Measurements from ENCODE around the gene LANCL3. TPM values are rescaled to one million over a fixed set of nuclear protein-coding genes. Genes with fewer than 3 reads are reported as not detected.

LANCL3 gene
- total RNA-seq, 1 experiment from 2014 or later = 0.48 TPM

GRCh38 chrX:37609727-37610126 is 38.3 kb downstream of the LANCL3 start:
- Mint-ChIP-seq H3K27me3 (ENCODE audit: low read depth) (no peaks in the 10 kb centered on the region; the same call in 1 of the 2 replicates), H3K27ac (no peak overlapping the region), H3K4me1 (peaks cover 26% of the 10 kb centered on the region), H3K4me3 (no peak overlapping the region), H3K9me3 (no peaks in the 10 kb centered on the region), H3K36me3 (no peaks in the 10 kb centered on the region)
- ChIA-PET POLR2A (no interaction called here), CTCF (no interaction called here)
- no peak for DNase-seq (ENCODE audit: low spot score)
- no peak for ATAC-seq
- TF ChIP-seq ESRRA (CRISPR knock-in tag; IDR thresholded peaks at IDR 0.05; ENCODE audit: borderline replicate concordance) = no peak
- TF ChIP-seq NFYB (CRISPR knock-in tag; conservative IDR thresholded peaks at IDR 0.05; ENCODE audit: low read depth) = no peak
- TF ChIP-seq, protein P1, sequence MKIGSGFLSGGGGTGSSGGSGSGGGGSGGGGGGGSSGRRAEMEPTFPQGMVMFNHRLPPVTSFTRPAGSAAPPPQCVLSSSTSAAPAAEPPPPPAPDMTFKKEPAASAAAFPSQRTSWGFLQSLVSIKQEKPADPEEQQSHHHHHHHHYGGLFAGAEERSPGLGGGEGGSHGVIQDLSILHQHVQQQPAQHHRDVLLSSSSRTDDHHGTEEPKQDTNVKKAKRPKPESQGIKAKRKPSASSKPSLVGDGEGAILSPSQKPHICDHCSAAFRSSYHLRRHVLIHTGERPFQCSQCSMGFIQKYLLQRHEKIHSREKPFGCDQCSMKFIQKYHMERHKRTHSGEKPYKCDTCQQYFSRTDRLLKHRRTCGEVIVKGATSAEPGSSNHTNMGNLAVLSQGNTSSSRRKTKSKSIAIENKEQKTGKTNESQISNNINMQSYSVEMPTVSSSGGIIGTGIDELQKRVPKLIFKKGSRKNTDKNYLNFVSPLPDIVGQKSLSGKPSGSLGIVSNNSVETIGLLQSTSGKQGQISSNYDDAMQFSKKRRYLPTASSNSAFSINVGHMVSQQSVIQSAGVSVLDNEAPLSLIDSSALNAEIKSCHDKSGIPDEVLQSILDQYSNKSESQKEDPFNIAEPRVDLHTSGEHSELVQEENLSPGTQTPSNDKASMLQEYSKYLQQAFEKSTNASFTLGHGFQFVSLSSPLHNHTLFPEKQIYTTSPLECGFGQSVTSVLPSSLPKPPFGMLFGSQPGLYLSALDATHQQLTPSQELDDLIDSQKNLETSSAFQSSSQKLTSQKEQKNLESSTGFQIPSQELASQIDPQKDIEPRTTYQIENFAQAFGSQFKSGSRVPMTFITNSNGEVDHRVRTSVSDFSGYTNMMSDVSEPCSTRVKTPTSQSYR (CRISPR knock-in tag; IDR thresholded peaks at IDR 0.05) = no peak
- TF ChIP-seq, protein P2, sequence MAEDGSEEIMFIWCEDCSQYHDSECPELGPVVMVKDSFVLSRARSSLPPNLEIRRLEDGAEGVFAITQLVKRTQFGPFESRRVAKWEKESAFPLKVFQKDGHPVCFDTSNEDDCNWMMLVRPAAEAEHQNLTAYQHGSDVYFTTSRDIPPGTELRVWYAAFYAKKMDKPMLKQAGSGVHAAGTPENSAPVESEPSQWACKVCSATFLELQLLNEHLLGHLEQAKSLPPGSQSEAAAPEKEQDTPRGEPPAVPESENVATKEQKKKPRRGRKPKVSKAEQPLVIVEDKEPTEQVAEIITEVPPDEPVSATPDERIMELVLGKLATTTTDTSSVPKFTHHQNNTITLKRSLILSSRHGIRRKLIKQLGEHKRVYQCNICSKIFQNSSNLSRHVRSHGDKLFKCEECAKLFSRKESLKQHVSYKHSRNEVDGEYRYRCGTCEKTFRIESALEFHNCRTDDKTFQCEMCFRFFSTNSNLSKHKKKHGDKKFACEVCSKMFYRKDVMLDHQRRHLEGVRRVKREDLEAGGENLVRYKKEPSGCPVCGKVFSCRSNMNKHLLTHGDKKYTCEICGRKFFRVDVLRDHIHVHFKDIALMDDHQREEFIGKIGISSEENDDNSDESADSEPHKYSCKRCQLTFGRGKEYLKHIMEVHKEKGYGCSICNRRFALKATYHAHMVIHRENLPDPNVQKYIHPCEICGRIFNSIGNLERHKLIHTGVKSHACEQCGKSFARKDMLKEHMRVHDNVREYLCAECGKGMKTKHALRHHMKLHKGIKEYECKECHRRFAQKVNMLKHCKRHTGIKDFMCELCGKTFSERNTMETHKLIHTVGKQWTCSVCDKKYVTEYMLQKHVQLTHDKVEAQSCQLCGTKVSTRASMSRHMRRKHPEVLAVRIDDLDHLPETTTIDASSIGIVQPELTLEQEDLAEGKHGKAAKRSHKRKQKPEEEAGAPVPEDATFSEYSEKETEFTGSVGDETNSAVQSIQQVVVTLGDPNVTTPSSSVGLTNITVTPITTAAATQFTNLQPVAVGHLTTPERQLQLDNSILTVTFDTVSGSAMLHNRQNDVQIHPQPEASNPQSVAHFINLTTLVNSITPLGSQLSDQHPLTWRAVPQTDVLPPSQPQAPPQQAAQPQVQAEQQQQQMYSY (CRISPR knock-in tag; IDR thresholded peaks at IDR 0.05) = no peak
- no peak for TF ChIP-seq NR1H2 (CRISPR knock-in tag; IDR thresholded peaks at IDR 0.05)
- TF ChIP-seq ETV6 (CRISPR knock-in tag; IDR thresholded peaks at IDR 0.05) = no peak
- TF ChIP-seq AR (CRISPR knock-in tag; IDR thresholded peaks at IDR 0.05) = no peak
- no peak for TF ChIP-seq SP1 (CRISPR knock-in tag; conservative IDR thresholded peaks at IDR 0.05)
- TF ChIP-seq SOX15 (CRISPR knock-in tag; IDR thresholded peaks at IDR 0.05) = no peak
- no peak for TF ChIP-seq GRHL2 (CRISPR knock-in tag; IDR thresholded peaks at IDR 0.05; ENCODE audit: insufficient replicate concordance, severe bottlenecking)
- TF ChIP-seq, protein P3, sequence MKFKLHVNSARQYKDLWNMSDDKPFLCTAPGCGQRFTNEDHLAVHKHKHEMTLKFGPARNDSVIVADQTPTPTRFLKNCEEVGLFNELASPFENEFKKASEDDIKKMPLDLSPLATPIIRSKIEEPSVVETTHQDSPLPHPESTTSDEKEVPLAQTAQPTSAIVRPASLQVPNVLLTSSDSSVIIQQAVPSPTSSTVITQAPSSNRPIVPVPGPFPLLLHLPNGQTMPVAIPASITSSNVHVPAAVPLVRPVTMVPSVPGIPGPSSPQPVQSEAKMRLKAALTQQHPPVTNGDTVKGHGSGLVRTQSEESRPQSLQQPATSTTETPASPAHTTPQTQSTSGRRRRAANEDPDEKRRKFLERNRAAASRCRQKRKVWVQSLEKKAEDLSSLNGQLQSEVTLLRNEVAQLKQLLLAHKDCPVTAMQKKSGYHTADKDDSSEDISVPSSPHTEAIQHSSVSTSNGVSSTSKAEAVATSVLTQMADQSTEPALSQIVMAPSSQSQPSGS (CRISPR knock-in tag; IDR thresholded peaks at IDR 0.05; ENCODE audit: borderline replicate concordance, low read depth) = no peak
- no peak for TF ChIP-seq PRRX2 (CRISPR knock-in tag; IDR thresholded peaks at IDR 0.05)
- no peak for TF ChIP-seq ZNF138 (CRISPR knock-in tag; conservative IDR thresholded peaks at IDR 0.05)
- TF ChIP-seq ZBTB43 (CRISPR knock-in tag; IDR thresholded peaks at IDR 0.05) = no peak
- no peak for TF ChIP-seq CDX4 (CRISPR knock-in tag; IDR thresholded peaks at IDR 0.05; ENCODE audit: borderline replicate concordance)
- TF ChIP-seq E2F4 (CRISPR knock-in tag; IDR thresholded peaks at IDR 0.05; ENCODE audit: borderline replicate concordance, low read depth) = no peak
- TF ChIP-seq HMGA2 (CRISPR knock-in tag; IDR thresholded peaks at IDR 0.05) = no peak
- TF ChIP-seq ZNF396 (CRISPR knock-in tag; IDR thresholded peaks at IDR 0.05; ENCODE audit: borderline replicate concordance) = no peak

All from WTC11 (cell line).